Liver (tissue), 3 donors: ENCODE data around the gene DAPK3.

Experiments
- CTCF ChIP-seq: fragments of 150-350 bp; IDR thresholded peaks from 2 replicates; pipeline ENCODE4 v1.5.1; 2017; ENCODE audit warnings: improper control_type of control experiment, low read depth, low read length; ENCODE audit not compliant: missing input control
- GABPA ChIP-seq, 2 donors: IDR thresholded peaks in 1 of 2; conservative IDR thresholded peaks in 1 of 2; 2 replicates each; pipeline ENCODE4 v1.6.1; 2016; ENCODE audit warnings: antibody characterized with exemption in 2 of 2, mild to moderate bottlenecking in 1 of 2, moderate library complexity in 1 of 2
- JUND ChIP-seq, 2 donors: IDR thresholded peaks; 2 replicates each; pipeline ENCODE4 v1.6.1; 2016; ENCODE audit warnings: antibody characterized with exemption in 2 of 2
- RXRA ChIP-seq, 2 donors: IDR thresholded peaks; 2 replicates each; pipeline ENCODE4 v1.6.1; 2017 to 2018; ENCODE audit warnings: antibody characterized with exemption in 2 of 2, mild to moderate bottlenecking in 1 of 2
- SP1 ChIP-seq: IDR thresholded peaks from 2 replicates; pipeline ENCODE4 v1.6.1; 2018; ENCODE audit warnings: antibody characterized with exemption, mild to moderate bottlenecking
- TAF1 ChIP-seq: conservative IDR thresholded peaks from 2 replicates; pipeline ENCODE4 v1.6.1; 2016; ENCODE audit warnings: antibody characterized with exemption, mild to moderate bottlenecking
- YY1 ChIP-seq: IDR thresholded peaks from 2 replicates; pipeline ENCODE4 v1.6.1; 2016; ENCODE audit warnings: antibody characterized with exemption, mild to moderate bottlenecking
- TF ChIP-seq, protein P1 (sequence below): IDR thresholded peaks from 2 replicates; pipeline ENCODE4 v1.6.1; 2016; ENCODE audit warnings: antibody characterized with exemption
- TF ChIP-seq, protein P2 (sequence below): IDR thresholded peaks from 2 replicates; pipeline ENCODE4 v1.6.1; 2016; ENCODE audit warnings: antibody characterized with exemption, mild to moderate bottlenecking
- donor health status: healthy.
- donor health status: healthy.

- TF ChIP-seq TAF1 (no peak), CTCF (no peak), YY1 (no peak), JUND (IDR thresholded peaks at IDR 0.05) (no peak), GABPA (IDR thresholded peaks at IDR 0.05 in 1 of 2, conservative IDR thresholded peaks at IDR 0.05 in 1 of 2) (no peak), SP1 (no peak), RXRA (IDR thresholded peaks at IDR 0.05) (no peak)
- TF ChIP-seq, protein P1, sequence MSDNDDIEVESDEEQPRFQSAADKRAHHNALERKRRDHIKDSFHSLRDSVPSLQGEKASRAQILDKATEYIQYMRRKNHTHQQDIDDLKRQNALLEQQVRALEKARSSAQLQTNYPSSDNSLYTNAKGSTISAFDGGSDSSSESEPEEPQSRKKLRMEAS, result no peak
- TF ChIP-seq, protein P2, sequence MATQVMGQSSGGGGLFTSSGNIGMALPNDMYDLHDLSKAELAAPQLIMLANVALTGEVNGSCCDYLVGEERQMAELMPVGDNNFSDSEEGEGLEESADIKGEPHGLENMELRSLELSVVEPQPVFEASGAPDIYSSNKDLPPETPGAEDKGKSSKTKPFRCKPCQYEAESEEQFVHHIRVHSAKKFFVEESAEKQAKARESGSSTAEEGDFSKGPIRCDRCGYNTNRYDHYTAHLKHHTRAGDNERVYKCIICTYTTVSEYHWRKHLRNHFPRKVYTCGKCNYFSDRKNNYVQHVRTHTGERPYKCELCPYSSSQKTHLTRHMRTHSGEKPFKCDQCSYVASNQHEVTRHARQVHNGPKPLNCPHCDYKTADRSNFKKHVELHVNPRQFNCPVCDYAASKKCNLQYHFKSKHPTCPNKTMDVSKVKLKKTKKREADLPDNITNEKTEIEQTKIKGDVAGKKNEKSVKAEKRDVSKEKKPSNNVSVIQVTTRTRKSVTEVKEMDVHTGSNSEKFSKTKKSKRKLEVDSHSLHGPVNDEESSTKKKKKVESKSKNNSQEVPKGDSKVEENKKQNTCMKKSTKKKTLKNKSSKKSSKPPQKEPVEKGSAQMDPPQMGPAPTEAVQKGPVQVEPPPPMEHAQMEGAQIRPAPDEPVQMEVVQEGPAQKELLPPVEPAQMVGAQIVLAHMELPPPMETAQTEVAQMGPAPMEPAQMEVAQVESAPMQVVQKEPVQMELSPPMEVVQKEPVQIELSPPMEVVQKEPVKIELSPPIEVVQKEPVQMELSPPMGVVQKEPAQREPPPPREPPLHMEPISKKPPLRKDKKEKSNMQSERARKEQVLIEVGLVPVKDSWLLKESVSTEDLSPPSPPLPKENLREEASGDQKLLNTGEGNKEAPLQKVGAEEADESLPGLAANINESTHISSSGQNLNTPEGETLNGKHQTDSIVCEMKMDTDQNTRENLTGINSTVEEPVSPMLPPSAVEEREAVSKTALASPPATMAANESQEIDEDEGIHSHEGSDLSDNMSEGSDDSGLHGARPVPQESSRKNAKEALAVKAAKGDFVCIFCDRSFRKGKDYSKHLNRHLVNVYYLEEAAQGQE, result no peak
Measured at GRCh38 chr19:3982701-3983541, 12.0 kb upstream of the DAPK3 start.
